CD4-positive, alpha-beta T cell treated with Interleukin-15 for 1 hour (primary cell): ENCODE data around the gene B9D1.
A peak's percentile ranks its signal among the peaks of the same experiment; 100 is the strongest.

ENCODE experiments used
- DNase-seq: peaks from one replicate; pipeline ENCODE4 v3.0.0-alpha.2; 2020

Gene B9D1

DNA sequence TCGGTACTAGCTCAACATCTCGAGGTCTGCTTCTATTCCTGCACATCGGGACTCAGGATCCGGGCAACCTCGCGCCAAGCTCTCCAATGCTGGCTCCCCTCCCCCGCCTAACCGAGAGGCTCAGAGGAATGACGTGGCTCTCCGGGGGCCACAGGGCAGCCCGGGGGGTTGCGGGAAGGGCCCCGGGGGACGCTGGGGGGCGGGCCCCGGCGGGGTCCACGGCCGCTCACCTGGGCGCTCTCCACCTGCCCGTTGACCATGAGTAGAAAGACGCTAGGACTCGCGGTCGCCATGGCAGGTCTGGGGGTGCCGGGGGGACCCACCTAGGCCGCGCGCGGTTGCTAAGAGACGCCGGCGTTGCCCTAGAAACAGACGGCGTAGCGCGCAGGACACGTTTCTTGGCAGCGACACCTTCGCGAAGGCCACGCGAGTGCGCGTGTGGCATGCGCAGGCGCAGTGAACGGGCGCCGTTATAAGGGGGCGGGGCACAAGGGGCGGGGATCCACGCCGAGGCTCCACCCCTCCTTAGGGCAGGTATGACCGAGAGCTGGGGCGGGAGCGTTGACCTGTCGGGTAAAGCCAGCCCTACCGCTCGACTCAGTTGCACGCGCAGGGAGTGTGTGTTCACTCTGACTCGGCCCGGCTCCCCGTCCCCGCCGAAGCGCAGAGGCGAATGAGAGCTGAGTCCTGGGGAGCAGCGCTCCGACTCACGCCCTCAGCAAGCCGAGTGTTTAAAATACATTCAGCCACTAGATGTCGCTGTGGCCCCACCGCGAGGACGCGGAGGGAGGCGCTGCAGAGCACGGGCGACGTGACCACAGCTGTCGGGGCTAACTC lies at the start of gene B9D1:
B9D1 (minus strand) TSS at position 447 of the 837 bp plus-strand sequence; CDS start at position 293, 154 bp downstream.
- peak; percentile 92 for DNase-seq

- no peak for DNase-seq
Observed at GRCh38 chr17:19411631-19412030, 49.1 kb upstream of the B9D1 start.

- no peak for DNase-seq
Observed at GRCh38 chr17:19410875-19411620, 48.5 kb upstream of the B9D1 start, which contains the start of gene RNF112. TSS of gene RNF112 (plus strand) at chr17:19411232. CDS start at chr17:19411409, 177 bp downstream.

DNA sequence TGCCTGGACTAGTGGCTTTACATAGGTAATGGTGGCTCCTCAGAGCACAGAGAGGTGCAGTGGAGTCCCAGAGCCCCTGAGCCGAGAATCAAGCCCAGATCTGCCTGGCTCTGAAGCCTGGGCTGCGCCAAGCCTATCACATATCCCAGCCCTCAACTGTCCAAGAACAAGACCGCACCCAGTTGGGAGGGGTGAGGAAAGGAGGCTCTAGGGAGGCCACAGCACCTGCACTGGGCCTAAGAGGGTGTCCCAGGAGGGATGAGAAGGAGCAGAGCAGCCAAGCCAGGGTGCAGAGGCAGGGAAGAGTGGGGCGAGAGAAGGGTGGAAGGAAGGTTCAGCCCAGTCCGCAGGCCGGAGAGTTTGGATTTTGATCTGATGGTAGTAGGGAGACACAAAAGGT lies 47.6 kb upstream of the B9D1 start:
- DNase-seq: no peak

DNA sequence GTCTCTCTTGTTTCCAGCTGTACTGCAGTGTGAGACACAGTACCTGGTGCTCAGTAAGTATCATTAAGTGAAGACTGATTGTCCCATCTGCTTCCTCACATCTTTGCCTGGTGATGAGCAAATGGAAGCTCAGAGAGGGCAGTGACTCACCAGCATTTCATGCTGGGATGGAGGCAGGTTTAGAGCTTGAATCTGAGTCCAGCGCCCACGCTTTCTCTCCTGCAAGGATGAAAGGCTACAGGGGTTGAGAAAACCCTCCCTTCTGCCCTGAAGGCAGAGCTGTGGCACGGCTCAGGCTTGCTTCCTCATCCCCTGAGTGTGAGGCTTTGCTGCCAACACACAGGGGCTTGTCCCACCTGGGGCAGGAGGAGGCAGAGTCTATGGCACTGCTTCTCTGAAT lies 47.0 kb upstream of the B9D1 start:
- DNase-seq: no peak

- DNase-seq: no peak
Observed at GRCh38 chr17:19409066-19409465, 46.5 kb upstream of the B9D1 start.

DNA sequence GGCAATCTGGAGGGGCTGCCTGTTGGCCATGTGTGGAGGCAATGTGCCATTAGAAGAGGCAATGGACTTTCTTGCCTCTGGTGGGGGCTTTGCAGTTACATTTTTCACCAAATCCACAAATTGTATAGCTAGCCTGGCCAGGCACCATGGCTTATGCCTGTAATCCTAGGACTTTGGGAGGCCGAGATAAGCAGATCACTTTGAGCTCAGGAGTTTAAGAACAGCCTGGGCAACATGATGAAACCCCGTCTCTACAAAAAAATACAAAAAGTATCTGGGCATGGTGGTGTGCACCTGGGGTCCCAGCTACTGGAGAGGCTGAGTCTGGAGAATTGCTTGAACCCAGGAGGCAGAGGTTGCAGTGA lies 45.8 kb upstream of the B9D1 start:
- no peak for DNase-seq

DNA sequence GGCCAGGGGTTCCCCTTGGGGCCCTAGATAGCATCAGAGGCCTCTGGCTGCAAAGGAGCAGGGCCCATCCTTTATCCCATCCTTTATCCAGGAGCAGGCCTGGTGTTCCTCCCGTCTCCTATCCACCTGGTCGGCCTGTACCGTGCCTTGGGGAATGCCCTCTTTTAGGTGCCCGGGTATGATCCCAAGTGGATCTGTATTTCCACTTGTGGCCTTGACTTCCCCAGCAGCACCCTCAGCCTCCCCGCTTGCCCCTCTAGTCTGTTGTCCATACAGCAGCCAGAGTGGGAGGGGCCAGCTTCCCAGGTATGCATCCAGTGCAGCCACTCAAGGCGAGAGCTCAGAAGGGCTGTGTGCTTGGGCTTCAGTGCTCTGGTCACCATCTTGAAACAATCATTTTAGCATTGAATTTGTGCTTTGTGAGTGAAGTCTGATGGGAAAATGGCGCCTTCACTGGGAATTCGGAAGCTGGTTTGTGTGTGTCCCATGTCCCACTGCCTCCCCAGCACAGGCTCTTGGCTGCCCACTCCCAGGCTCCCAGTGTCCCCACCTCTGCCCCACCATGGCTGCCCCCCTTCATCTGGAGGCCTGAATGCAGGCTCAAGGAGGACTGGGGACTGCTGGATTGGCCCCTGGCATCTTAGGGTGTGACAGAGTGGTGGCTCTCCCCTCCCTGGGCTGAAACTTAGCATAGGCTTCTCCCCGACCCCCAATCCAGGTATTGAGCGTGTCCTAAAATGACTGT lies 45.2 kb upstream of the B9D1 start:
- DNase-seq: no peak

DNA sequence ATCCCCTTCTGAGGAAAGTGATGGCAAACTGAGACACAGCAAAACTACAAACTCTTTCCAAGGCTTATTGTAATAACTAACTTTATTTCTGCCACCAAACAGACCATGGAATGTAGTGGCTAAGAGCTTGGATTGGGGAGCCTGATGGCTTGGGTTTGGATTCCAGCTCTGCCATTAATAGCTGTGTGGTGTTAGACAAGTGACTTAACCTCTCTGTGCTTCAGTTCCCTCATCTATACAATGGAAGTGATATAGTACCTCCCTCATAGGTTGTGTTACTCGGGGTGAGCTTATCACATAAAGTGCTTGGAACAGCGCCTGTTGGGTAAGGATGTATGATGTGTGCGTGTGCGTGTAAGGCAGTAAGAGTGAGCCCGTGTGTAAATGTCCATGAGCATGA lies 42.6 kb upstream of the B9D1 start:
- DNase-seq: no peak

- DNase-seq: no peak
Observed at GRCh38 chr17:19404264-19404663, 41.7 kb upstream of the B9D1 start.

- no peak for DNase-seq
Observed at GRCh38 chr17:19403021-19403420, 40.5 kb upstream of the B9D1 start.

GRCh38 chr17:19402171-19402570 lies 39.6 kb upstream of the B9D1 start:
- DNase-seq: no peak

GRCh38 chr17:19401321-19402010 lies 38.9 kb upstream of the B9D1 start:
- DNase-seq: no peak

DNA sequence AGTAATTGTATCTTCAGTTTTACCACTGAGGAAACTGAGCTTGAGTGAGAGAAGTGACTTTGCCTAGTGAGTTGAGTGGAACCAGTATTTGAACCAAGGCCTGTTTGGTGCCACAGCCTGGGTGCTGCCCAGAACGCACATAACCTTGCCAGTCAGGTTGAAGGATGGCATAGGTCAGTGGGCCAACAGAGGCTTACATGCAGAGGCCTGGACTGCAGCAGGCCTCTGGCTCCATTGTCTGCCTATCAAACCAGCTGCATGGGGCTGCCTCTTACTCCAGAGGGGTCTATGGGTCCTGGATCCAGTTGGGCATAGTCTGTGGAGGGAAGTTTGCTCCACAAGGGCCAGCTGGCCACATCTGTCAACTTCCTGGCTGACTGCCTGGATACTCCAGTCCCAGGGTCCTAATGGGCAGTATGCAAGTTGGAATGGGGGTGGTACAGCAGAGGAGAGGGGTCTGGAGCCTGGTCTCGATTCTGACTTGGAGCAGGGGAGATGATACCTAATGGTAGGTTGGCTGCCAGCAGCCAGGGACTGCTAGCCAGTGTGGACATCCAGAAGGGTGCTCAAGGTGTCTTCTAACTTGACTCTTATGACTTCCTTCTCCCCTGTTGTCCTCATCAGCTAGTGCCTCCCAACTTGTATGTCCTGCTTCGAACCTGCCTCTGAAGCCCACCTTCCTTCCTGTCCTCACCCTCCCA lies 37.4 kb upstream of the B9D1 start:
- DNase-seq: no peak

DNA sequence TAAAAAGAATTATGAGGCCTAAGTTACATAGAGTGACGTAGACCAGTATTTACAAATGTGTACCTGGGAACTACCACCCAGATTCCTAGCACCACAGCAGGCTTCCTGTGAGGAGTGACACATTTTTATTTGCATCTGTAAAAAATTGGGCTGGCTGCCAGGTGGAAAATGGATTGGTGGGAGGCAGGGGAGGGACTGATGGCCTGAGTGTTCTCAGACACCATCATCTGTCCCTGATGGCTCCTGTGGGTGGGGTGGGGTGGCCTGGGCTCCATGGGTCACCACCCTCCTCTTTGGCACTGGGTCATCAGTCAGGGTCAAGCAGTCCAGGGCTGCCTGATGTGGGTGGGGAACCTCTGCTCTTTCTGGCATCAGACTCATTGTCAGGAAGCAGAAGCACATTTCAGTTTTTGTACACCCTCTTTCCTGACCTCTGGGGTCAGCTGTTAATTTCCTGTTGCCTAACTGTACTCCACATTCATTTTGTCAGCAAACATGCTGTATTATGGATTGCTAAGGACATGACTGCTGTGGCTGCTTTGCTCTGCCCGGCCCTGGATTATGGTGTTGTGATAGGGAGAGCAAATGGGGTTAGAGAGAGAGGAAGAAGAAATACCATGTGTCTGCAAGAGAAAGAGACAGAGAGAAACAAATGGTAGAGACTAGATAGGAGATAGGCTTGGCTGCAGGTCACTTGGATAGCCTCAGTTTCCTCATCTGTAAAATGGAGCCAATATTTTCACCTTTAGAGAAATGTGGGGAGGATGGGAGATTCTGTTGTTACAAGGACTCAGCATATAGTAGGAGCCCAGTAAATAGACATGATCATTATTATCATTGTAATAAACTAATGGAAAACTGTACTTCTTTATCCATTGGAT lies 36.0 kb upstream of the B9D1 start:
- peak; percentile 68 for DNase-seq

GRCh38 chr17:19397556-19398041 lies 35.1 kb upstream of the B9D1 start:
- no peak for DNase-seq

DNA sequence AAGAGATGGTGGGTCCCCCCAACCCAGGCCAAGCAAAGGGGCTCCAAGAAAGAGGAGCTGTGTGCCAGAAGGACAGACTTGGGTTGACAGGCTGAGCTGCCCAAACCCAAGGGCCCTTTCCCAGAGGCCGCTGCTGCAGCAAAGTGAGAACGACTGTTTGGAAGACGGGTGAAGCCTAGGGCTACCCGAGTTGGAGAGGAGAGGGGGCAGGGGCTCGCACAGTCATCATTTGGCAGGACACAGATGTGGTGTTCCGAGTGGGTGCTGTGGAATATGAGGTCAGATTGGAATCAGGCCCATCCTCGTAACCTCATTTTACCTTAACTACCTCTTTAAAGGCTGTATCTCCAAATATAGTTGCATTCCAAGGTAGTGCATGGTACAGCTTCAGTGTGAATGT lies 29.8 kb upstream of the B9D1 start:
- no peak for DNase-seq

GRCh38 chr17:19391432-19391831 lies 28.9 kb upstream of the B9D1 start:
- DNase-seq: no peak

DNA sequence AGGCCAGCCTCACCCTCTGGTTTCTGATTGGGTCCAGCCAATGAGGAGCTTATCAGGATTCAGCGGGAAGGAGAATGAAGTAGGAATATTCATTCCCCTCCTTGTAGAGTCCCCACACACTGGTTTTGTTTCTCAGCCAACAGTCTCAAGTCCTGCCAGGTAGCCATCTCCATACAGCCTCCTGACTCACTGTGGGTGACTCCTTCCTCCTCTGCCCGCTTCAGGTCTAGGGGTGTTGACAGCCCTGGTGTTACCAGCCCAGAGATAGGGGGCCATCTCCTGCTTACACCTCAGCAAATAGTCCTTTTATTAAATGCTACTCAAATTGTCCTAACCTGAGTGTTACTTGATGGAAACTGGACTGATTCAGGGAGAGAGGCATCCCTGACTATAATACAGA lies 28.4 kb upstream of the B9D1 start:
- DNase-seq: no peak

- no peak for DNase-seq
Observed at GRCh38 chr17:19388791-19389785, 26.6 kb upstream of the B9D1 start.
